Measurements from ENCODE around the gene CLGN. TPM values are rescaled to one million over a fixed set of nuclear protein-coding genes. Genes with fewer than 3 reads are reported as not detected.

CLGN gene
- 2.6 and 5.5 TPM in 2 replicates for total RNA-seq (2022)
- percentile 40 among the genes with signal in this experiment for Bru-seq, nascent RNA
- percentile 36 among the genes with signal in this experiment for BruChase-seq, experiment 1, labeled RNA remaining after a 2-hour chase
- BruChase-seq, experiment 2, labeled RNA remaining after a 6-hour chase: percentile 48 among the genes with signal in this experiment
- long read RNA-seq, transcript CLGN-201 (15 exons, 3,043 nt): major isoform, 8 of 12 reads
- long read RNA-seq, partial matches to known transcripts: 1 of 12 reads
- long read RNA-seq, other reads (novel, unspliced or antisense): 3 of 12 reads

GRCh38 chr4:140427106-140427918 lies at the start of gene CLGN:
TSS of gene CLGN (minus strand) at chr4:140427648. CDS start at chr4:140413078, 14,570 bp downstream.
- CTCF ChIA-PET: interaction anchor here (0.7 to 1.7 kb wide), 8 partner anchors 12 to 424 kb away, joined by 3 to 7 read pairs (median 4); partner anchors contain the start of genes ELMOD2 and SCOC
- H3K4me1 Mint-ChIP-seq (ENCODE audit: low read depth, unreplicated experiment): no peaks in the 10 kb centered on the region
- Histone ChIP-seq H3K27me3 (replicated peaks; ENCODE audit: control insufficient read depth, insufficient read depth, low read length) (no peaks in the 10 kb centered on the region), H3K4me3 (ENCODE audit: low read depth, low read length) (peak within 1 kb of the TSS; percentile 82), H3K36me3 (ENCODE audit: control insufficient read depth, insufficient read depth, low read length) (no peaks in the 10 kb centered on the region), H3K4me1 (0 out of 2 replicates have a peak, but pooled peaks cover 4% of the 10 kb centered on the region), H3K9me3 (no peaks in the 10 kb centered on the region)
- H3K27me3 Mint-ChIP-seq (ENCODE audit: insufficient read depth, unreplicated experiment): peaks cover 17% of the 10 kb centered on the region
- no peaks in the 10 kb centered on the region for H3K9me3 Mint-ChIP-seq (ENCODE audit: unreplicated experiment)
- POLR2A ChIA-PET: interaction anchor here (0.6 to 1.5 kb wide), 3 partner anchors 12 to 54 kb away, joined by 3 to 6 read pairs (median 5); no protein-coding TSS in a partner anchor
- H3K4me3 Mint-ChIP-seq (ENCODE audit: unreplicated experiment): peak within 1 kb of the TSS; percentile 80
- DNase-seq: peak; percentile 79 to 90
- BruUV-seq (replicated peaks): no TSS peak
- TF ChIP-seq CTCF (IDR thresholded peaks at IDR 0.05; ENCODE audit: insufficient read depth in 1 of 2, low read depth in 1 of 2, low read length in 1 of 2, severe bottlenecking in 1 of 2, unreplicated experiment in 1 of 2): peak; percentile 41 to 46
- H3K27ac Mint-ChIP-seq (ENCODE audit: unreplicated experiment): peak within 1 kb of the TSS; percentile 65
- intact Hi-C loops (cut with micrococcal nuclease; ENCODE audit: unreplicated experiment): loop anchor here (2.0 to 5.0 kb wide), 3 partner anchors 55 to 183 kb away; partner anchors contain the start of genes ELMOD2 and SCOC
- no peaks in the 10 kb centered on the region for H3K36me3 Mint-ChIP-seq (ENCODE audit: insufficient read depth, unreplicated experiment)

GRCh38 chr4:140472156-140472555 lies 44.7 kb upstream of the CLGN start:
- no peak for DNase-seq
- H3K4me3 ChIP-seq (ENCODE audit: low read depth, low read length): no peak overlapping the region
- Mint-ChIP-seq H3K4me1 (ENCODE audit: low read depth, unreplicated experiment) (no peaks in the 10 kb centered on the region), H3K27me3 (ENCODE audit: insufficient read depth, unreplicated experiment) (peaks cover 14% of the 10 kb centered on the region), H3K4me3 (ENCODE audit: unreplicated experiment) (no peak overlapping the region), H3K9me3 (ENCODE audit: unreplicated experiment) (no peaks in the 10 kb centered on the region), H3K27ac (ENCODE audit: unreplicated experiment) (no peak overlapping the region), H3K36me3 (ENCODE audit: insufficient read depth, unreplicated experiment) (no peaks in the 10 kb centered on the region)
- no peaks in the 10 kb centered on the region for H3K9me3 ChIP-seq
- ChIA-PET POLR2A (no interaction called here), CTCF (no interaction called here)
- H3K36me3 ChIP-seq (ENCODE audit: control insufficient read depth, insufficient read depth, low read length): no peaks in the 10 kb centered on the region
- no TSS peak for BruUV-seq (replicated peaks)
- no peaks in the 10 kb centered on the region for H3K27me3 ChIP-seq (replicated peaks; ENCODE audit: control insufficient read depth, insufficient read depth, low read length)
- no peaks in the 10 kb centered on the region for H3K4me1 ChIP-seq
- intact Hi-C loops (cut with micrococcal nuclease; ENCODE audit: unreplicated experiment): no loop called here
- TF ChIP-seq CTCF (IDR thresholded peaks at IDR 0.05; ENCODE audit: insufficient read depth in 1 of 2, low read depth in 1 of 2, low read length in 1 of 2, severe bottlenecking in 1 of 2, unreplicated experiment in 1 of 2): no peak

Measured in Caco-2 (cell line).